Ovary (tissue), 9 donors: Measurements from ENCODE around the gene LRCH1. TPM values are rescaled to one million over a fixed set of nuclear protein-coding genes. Genes with fewer than 3 reads are reported as not detected.

Experiments
- DNase-seq, 5 donors: peaks; one replicate each; pipeline ENCODE4 v3.0.0-alpha.2; 2019 to 2020
- H3K27ac ChIP-seq, 2 donors: fragments of 200-600 bp; one replicate each; pipeline versions ENCODE4 v1.5.1 to v1.8.0; 2019 to 2022
- H3K27me3 ChIP-seq: fragments of 200-600 bp; one replicate; pipeline ENCODE4 v1.8.0; 2022
- H3K36me3 ChIP-seq: fragments of 200-600 bp; sonication (generic); one replicate; pipeline ENCODE4 v1.5.1; 2019
- H3K4me1 ChIP-seq: one replicate; pipeline ENCODE4 v1.8.1; 2013; ENCODE audit warnings: mild to moderate bottlenecking, moderate library complexity; ENCODE audit not compliant: insufficient read depth
- H3K4me3 ChIP-seq: fragments of 200-600 bp; sonication (generic); one replicate; pipeline ENCODE4 v1.5.1; 2017
- H3K9me3 ChIP-seq, 2 donors: fragments of 200-600 bp in 1 of 2; sonication (generic) in 1 of 2; one replicate each; pipeline versions ENCODE4 v1.5.1 to v1.8.1; 2013 to 2019; ENCODE audit warnings: mild to moderate bottlenecking in 1 of 2, moderate library complexity in 1 of 2
- CTCF ChIP-seq, 3 donors: fragments of 450-650 bp in 2 of 3; fragments of 200-600 bp in 1 of 3; IDR thresholded peaks; one replicate each; pipeline versions ENCODE4 v1.5.1 to v1.8.0; 2016 to 2022; ENCODE audit warnings: antibody characterized with exemption in 3 of 3, mild to moderate bottlenecking in 1 of 3
- EP300 ChIP-seq: sonication (generic); formaldehyde crosslinking; IDR thresholded peaks from one replicate; pipeline ENCODE4 v1.6.1; 2017; ENCODE audit warnings: antibody characterized with exemption
- POLR2A ChIP-seq: fragments of 450-650 bp; IDR thresholded peaks from one replicate; pipeline ENCODE4 v1.6.1; 2017; ENCODE audit warnings: antibody characterized with exemption, mild to moderate bottlenecking, moderate library complexity
- WGBS, 3 donors: extraction: QIAGEN DNeasy Blood & Tissue Kit in 1 of 3; methylation state at CpG; one replicate each; pipeline versions ENCODE4 v1.1.5 to v1.1.7; 2013 to 2017; 5-methylcytosine and 5-hydroxymethylcytosine counted together
- intact Hi-C, 4 donors: fragments of 100-400 bp; cut with DNase I; formaldehyde crosslinking; loops; one replicate each; pipeline versions ENCODE4 v1.11.0 to v1.15.1; 2022 to 2023
- polyA plus RNA-seq, 2 donors: library from polyadenylated mRNA; stranded (reverse); fragments of 200-250 nt in 1 of 2; fragments of 350-450 nt in 1 of 2; fragmentation: Illumina TruSeq in 1 of 2; extraction: RNeasy Lipid Tissue Mini Kit (QIAGEN cat#74804) in 1 of 2; gene quantifications; one replicate each; pipeline ENCODE4 v1.2.3, GENCODE V29; 2013 to 2014
- total RNA-seq, 7 donors: library from RNA; depleted of rRNA in 2 of 7; stranded (reverse); fragments of >200 nt in 2 of 7; fragmentation: NEBNext Ultra II Directional in 3 of 7; extraction: Animal tissue kit (Norgen Biotek cat#: 25700) in 3 of 7; gene quantifications; one replicate each; pipeline versions ENCODE4 v1.1.0 to v1.2.4, GENCODE V29; 2016 to 2023
- donor health status: DM: no; HTN: no; CAD: no; lungs with moderate emphysema.
- donor health status: DM: no; HTN: no; CAD: no.
- donor health status: Bipolar disorder and iron deficiency.
- donor health status: DM: yes; HTN: yes; CAD: no.
- donor health status: DM: no; HTN: no; CAD: no.
- donor health status: DM: yes; HTN: yes; CAD: no.

LRCH1 gene
- total and polyA plus RNA-seq, 9 donors = 7.6 to 19.3 (median 15.8) TPM

DNA sequence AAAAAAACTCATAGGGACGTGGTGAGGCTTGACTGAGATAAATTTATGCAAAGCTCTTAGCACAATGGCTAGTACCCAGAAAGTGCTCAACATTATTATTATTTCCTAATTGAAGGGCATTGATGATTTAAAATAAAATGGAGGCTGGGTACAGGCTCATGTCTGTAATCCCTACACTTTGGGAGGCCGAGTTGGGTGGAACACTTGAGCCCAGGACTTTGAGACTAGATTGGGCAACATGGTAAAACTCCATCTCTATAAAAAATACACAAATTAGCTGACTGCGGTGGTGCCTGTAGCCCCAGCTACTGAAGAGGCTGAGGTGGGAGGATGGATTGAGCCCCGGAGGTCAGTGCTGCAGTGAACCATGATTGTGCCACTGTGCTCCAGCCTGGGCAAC lies 49.6 kb downstream of the LRCH1 start:
- DNase-seq = no peak
- H3K9me3 ChIP-seq = no peaks in the 10 kb centered on the region
- WGBS, 3 donors = 95 to 96% (median 96%) methylated on average over 4 of the region's 4 CpGs
- intact Hi-C loops = no loop called here
- H3K4me1 ChIP-seq = peaks cover 7% of the 10 kb centered on the region
- no peaks in the 10 kb centered on the region for H3K27me3 ChIP-seq
- no peak for TF ChIP-seq EP300
- TF ChIP-seq POLR2A = no peak
- TF ChIP-seq CTCF (IDR thresholded peaks at IDR 0.05) = no peak
- no peak overlapping the region for H3K4me3 ChIP-seq
- no peaks in the 10 kb centered on the region for H3K36me3 ChIP-seq
- no peak overlapping the region for H3K27ac ChIP-seq

DNA sequence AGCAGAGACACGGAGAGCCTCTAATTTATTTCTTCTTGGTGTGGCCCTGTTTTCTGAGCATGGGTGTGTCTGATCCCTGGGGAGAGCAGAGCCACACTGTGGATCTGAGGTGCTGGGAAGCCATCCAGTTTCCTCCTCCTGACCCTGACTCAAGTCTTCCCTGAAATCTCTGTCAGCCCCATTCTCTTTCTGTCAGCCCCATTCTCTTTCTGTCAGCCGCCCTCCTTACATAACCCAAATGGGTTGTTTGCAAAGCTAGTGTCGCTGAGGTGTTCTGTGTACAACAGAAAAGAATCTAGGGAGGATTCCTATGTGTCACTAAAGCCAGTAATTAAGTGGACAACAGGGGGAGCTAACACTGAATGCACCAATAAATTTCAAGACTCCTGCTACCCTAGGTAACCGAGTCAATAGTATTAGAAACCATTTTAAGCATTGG lies 50.2 kb downstream of the LRCH1 start:
- DNase-seq = no peak
- intact Hi-C loops = no loop called here
- Histone ChIP-seq H3K36me3 (no peaks in the 10 kb centered on the region), H3K4me3 (no peak overlapping the region), H3K9me3 (no peaks in the 10 kb centered on the region), H3K27me3 (no peaks in the 10 kb centered on the region), H3K27ac (no peak overlapping the region), H3K4me1 (peaks cover 10% of the 10 kb centered on the region)
- TF ChIP-seq EP300 (no peak), CTCF (IDR thresholded peaks at IDR 0.05) (no peak), POLR2A (no peak)
- WGBS, 3 donors = 78 to 89% (median 88%) methylated on average over 4 of the region's 4 CpGs

DNA sequence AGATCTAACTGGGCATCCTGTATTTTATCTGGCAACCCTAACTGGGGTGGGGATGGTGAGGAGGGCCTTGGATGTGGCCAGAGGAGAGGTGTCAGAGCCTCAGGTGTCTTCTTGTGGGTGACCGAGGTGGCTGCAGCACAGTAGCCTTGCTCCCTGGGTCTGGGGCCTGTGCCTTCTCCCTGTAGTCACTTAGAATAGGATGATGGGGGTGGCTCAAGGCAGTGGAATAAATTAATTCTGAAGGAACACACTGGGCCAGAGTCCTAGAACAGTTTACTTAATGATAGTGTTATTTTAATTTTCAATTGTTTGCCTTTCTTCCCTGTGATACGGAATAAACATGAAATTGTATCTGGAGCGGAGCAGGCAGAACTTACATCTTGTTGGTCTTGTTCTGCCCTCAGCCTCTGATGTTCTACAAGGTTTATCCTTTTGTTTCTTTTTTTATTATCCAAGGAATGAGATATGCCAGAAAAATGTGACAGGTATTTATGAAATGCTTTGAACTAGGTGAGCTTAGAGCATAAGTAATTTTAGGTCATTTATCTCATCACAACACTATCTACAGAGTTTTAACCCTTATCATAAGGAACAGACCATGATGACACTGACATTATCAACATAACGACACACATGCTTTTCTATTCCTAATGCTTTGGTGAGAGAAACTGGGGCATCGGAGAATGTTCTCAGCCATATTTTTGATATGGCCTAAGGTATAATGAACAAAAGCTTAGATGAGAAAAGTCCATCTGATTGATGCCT lies 51.4 kb downstream of the LRCH1 start:
- WGBS, 3 donors = 77 to 86% (median 85%) methylated on average over 5 of the region's 5 CpGs
- TF ChIP-seq EP300 = no peak
- no peak for TF ChIP-seq POLR2A
- TF ChIP-seq CTCF (IDR thresholded peaks at IDR 0.05) = no peak

DNA sequence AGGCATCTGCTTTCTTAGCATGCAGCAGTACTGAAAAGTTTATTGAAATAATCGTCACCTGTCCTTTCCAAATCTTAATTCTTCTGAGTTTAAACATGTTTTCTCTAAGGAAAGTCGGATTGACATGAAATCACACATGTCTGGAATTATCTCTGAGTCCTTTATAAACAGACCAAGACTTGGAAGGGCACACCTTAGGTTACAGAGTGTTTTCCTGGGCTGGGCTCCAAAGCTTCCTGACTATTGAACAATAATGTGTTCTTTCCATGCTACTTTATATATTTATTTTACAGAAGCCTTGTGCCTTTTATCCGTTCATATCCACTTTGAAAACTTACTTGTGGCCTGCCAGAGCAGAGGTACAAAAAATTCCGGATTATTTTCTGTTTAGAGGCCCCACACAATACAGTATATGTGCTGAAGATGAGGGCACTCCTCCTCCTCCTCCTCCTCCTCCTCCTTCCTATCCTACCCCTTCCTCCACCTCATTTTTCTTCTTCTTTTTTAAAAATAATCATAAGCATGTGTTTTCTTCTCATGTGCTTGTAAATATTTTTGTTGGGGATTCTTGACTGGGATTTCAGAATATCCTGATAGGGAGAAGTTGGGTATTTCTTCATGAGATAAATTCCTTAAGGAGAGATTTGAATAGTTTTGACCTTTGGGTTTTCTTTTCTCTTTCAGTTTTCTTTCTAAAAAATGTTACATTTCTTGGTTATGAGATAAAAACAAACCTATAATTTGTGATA lies 52.3 kb downstream of the LRCH1 start:
- WGBS, 3 donors = 34 to 35% (median 35%) methylated on average over 4 of the region's 4 CpGs
- H3K4me3 ChIP-seq = no peak overlapping the region
- TF ChIP-seq POLR2A = no peak
- no peak for TF ChIP-seq EP300
- TF ChIP-seq CTCF (IDR thresholded peaks at IDR 0.05) = no peak
- H3K4me1 ChIP-seq = peaks cover 9% of the 10 kb centered on the region
- DNase-seq = no peak
- H3K36me3 ChIP-seq = no peaks in the 10 kb centered on the region
- H3K27me3 ChIP-seq = no peaks in the 10 kb centered on the region
- H3K9me3 ChIP-seq = no peaks in the 10 kb centered on the region
- H3K27ac ChIP-seq = no peak overlapping the region
- intact Hi-C loops = no loop called here

More for the DNA sequence above, 51.4 kb downstream of the LRCH1 start:
- no peak overlapping the region for H3K27ac ChIP-seq
- H3K27me3 ChIP-seq = no peaks in the 10 kb centered on the region
- no peaks in the 10 kb centered on the region for H3K36me3 ChIP-seq
- H3K9me3 ChIP-seq = no peaks in the 10 kb centered on the region
- intact Hi-C loops = no loop called here
- no peak for DNase-seq
- peaks cover 10% of the 10 kb centered on the region for H3K4me1 ChIP-seq
- H3K4me3 ChIP-seq = no peak overlapping the region
